ENCODE measurements around the gene CHID1.

CHID1 gene

DNA sequence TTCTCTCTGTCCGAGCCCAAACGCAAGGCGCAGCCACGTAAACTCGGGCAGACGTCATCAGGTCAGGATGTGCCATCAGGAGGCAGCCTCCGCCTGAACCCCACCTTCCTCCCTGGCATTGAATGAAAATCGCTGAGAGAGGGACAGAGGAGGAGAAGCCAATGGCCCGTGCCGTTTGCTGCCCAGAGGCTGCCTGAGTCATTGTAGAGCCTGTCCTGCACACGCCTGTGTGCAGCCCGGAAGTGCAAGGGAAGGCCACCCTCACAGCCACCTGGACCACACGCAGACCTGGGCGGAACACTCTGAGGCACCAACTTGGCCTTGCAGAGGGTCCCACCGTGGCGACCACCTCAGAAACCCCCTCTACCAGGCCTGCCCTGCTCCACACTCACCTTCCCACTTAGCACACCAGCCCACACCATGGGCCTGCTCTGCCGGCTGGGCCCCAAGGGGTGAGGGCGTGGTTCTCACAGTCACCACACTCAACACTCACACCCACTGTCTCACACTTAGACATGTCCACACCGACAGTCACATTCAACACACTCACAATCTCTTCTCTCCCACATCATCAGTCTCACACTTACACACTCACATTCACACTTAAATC is 9.1 kb downstream of the CHID1 start:
- TF ChIP-seq RAD21 (IDR thresholded peaks at IDR 0.05; ENCODE audit: low read depth) (no peak), EGR1 (IDR thresholded peaks at IDR 0.05) (no peak), YY1 (IDR thresholded peaks at IDR 0.05; ENCODE audit: low read depth) (no peak), CEBPB (IDR thresholded peaks at IDR 0.05) (no peak), TCF12 (IDR thresholded peaks at IDR 0.05; ENCODE audit: low read depth) (no peak)

DNA sequence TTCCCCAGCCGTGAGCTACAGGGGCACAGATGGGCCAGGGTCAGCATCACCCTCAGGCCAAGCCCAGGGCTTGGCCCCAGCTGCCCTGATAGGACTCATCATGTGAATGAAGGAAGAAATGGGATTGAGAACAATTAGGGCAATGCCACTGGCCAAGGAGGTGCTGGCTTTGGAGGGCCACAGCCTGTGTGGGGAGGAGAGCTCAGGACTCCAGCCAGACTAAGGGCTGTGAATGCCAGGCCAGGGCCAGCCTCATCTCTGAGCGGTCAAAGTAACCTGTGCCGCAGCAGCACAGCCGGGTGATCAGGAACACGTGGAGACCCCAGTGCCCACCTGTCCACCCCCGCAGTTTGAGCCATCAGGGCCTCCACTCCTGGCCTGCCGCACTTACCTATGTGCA is 10.1 kb downstream of the CHID1 start:
- TF ChIP-seq, protein P1, sequence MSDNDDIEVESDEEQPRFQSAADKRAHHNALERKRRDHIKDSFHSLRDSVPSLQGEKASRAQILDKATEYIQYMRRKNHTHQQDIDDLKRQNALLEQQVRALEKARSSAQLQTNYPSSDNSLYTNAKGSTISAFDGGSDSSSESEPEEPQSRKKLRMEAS (IDR thresholded peaks at IDR 0.05) = no peak
- TF ChIP-seq CREB1 (IDR thresholded peaks at IDR 0.05; ENCODE audit: low read depth) = no peak
- no peak for TF ChIP-seq TCF12 (IDR thresholded peaks at IDR 0.05; ENCODE audit: low read depth)
- no peak for TF ChIP-seq EGR1 (IDR thresholded peaks at IDR 0.05)
- no peak for TF ChIP-seq REST (IDR thresholded peaks at IDR 0.05; ENCODE audit: low read depth)
- no peak for TF ChIP-seq TEAD4 (IDR thresholded peaks at IDR 0.05)
- no peak for TF ChIP-seq CEBPB (IDR thresholded peaks at IDR 0.05)
- no peak for TF ChIP-seq FOXM1 (IDR thresholded peaks at IDR 0.05; ENCODE audit: borderline replicate concordance, low read depth)
- TF ChIP-seq, protein P2, sequence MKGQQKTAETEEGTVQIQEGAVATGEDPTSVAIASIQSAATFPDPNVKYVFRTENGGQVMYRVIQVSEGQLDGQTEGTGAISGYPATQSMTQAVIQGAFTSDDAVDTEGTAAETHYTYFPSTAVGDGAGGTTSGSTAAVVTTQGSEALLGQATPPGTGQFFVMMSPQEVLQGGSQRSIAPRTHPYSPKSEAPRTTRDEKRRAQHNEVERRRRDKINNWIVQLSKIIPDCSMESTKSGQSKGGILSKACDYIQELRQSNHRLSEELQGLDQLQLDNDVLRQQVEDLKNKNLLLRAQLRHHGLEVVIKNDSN (IDR thresholded peaks at IDR 0.05) = no peak
- no peak for TF ChIP-seq EP300 (IDR thresholded peaks at IDR 0.05; ENCODE audit: borderline replicate concordance)
- TF ChIP-seq NFIC (IDR thresholded peaks at IDR 0.05) = no peak
- no peak for TF ChIP-seq RAD21 (IDR thresholded peaks at IDR 0.05; ENCODE audit: low read depth)

DNA sequence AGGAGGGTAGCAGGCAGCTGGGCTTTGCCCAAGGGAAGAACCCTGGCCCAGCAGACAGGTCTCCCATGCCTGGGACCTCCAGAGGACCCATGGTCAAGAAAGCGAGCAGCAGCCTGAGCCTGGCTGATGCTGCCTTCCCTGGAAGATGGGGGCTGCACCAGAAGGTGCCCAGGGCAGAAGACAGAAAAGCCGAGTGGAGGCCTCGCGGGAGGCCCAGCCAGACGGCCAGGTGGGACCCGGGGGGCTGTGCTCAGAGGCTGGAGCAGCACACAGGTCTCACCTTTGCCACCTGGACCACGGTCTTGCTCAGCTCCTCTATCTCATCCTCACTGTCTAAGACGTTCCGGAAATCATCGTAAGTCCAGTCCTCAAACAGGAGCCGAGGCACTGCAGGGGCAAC is 10.9 kb downstream of the CHID1 start:
- TF ChIP-seq FOXM1 (IDR thresholded peaks at IDR 0.05; ENCODE audit: borderline replicate concordance, low read depth) (no peak), ZBTB7A (IDR thresholded peaks at IDR 0.05; ENCODE audit: low read depth) (no peak), EP300 (IDR thresholded peaks at IDR 0.05; ENCODE audit: borderline replicate concordance) (no peak), CREB1 (IDR thresholded peaks at IDR 0.05; ENCODE audit: low read depth) (no peak), RAD21 (IDR thresholded peaks at IDR 0.05; ENCODE audit: low read depth) (no peak), TCF12 (IDR thresholded peaks at IDR 0.05; ENCODE audit: low read depth) (no peak), YY1 (IDR thresholded peaks at IDR 0.05; ENCODE audit: low read depth) (no peak), NFIC (IDR thresholded peaks at IDR 0.05) (no peak), TEAD4 (IDR thresholded peaks at IDR 0.05) (no peak), CEBPB (IDR thresholded peaks at IDR 0.05) (no peak), EGR1 (IDR thresholded peaks at IDR 0.05) (no peak), REST (IDR thresholded peaks at IDR 0.05; ENCODE audit: low read depth) (no peak)
- TF ChIP-seq, protein P2 (IDR thresholded peaks at IDR 0.05) = no peak

DNA sequence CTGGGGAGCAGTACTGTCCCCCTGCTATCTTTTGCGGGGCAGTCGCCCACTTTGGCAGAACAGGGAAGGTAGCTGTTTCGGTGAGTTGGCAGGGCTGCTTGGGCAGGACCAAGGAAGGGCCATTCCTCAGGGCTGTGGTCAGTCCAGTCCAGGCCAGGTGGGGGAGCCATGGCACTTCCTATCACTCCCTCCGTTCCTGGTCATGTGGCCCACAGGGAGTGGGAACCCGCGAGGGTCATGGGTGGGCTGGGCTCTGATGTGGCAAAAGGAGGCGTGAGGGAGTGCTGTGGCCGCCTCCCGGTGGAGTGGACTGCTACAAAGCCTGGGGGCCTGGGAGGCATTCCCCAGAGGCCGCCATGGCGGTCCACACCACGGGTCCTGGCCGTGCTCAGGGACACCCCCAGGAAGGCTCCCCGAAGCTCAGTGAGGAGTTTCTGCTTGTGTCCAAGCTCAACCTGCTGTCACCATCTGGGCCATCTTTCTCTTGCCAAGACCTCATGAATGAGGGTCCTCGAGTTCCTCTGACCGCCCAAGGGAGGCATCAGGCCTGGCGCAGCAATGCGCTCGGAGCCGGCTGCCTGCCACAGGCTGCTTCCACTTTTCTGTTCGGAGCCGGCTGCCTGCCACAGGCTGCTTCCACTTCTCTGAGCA is 11.9 kb downstream of the CHID1 start:
- TF ChIP-seq, protein P1 (IDR thresholded peaks at IDR 0.05) = no peak
- no peak for TF ChIP-seq NFIC (IDR thresholded peaks at IDR 0.05)
- 0 out of 2 replicates have a peak, but pooled peaks have one; percentile 3 for TF ChIP-seq ZBTB7A (IDR thresholded peaks at IDR 0.05; ENCODE audit: low read depth)
- TF ChIP-seq, protein P2 (IDR thresholded peaks at IDR 0.05) = peak; percentile 59
- TF ChIP-seq RAD21 (IDR thresholded peaks at IDR 0.05; ENCODE audit: low read depth) = peak; percentile 52

GRCh38 chr11:898143-898511 is 12.5 kb downstream of the CHID1 start:
- peak; percentile 49; the same call in 1 of the 2 replicates for TF ChIP-seq RAD21 (IDR thresholded peaks at IDR 0.05; ENCODE audit: low read depth)
- TF ChIP-seq CEBPB (IDR thresholded peaks at IDR 0.05) = no peak
- TF ChIP-seq, protein P2 (IDR thresholded peaks at IDR 0.05) = no peak
